NCI-H748 (cell line): ENCODE results near the gene CCL27.

ENCODE experiments used
- DNase-seq: peaks from one replicate; lab custom pipeline; 2025; ENCODE audit not compliant: unreplicated experiment; lab: John Stamatoyannopoulos, UW

The CCL27 gene

DNA sequence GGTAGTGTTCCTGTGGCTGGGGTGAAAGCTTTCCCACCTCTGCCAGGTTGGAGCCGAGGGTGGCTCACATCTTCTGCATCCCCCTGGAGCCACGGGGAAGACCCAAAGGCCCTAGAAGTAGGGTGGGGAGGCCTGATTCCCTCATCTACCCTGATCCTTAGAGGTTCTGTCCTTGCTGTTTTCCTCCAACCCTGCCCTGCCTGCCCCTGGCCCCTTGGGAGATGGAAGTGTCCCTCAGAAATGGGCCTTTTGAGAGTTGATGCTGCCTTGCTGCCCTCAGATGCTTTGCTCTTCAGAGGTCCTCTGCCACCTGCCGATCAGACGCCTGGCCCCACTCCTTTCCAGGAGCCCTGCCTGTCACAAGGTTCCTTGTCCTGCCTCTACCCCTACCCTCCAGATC is 22.4 kb upstream of the CCL27 start:
- DNase-seq, result no peak

DNA sequence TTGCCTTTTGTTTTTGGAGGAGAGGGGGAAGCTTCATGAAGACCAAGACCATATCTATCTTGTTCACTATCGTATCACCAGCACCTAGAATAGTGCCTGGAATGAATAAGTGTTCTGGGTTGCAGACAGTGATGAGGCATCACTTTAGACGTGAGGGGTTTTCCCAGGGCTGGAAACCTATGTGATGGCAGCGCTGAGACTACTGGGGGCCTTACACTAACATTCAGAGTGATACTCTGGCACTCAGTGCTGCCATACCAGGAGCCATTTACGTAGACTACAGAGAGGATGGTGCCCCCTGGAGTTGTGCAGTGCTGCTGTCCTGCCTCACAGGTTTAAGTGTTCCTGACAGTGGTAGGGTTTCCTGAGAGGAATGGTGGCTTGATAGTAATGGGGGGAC is 21.7 kb upstream of the CCL27 start:
- DNase-seq, result no peak

DNA sequence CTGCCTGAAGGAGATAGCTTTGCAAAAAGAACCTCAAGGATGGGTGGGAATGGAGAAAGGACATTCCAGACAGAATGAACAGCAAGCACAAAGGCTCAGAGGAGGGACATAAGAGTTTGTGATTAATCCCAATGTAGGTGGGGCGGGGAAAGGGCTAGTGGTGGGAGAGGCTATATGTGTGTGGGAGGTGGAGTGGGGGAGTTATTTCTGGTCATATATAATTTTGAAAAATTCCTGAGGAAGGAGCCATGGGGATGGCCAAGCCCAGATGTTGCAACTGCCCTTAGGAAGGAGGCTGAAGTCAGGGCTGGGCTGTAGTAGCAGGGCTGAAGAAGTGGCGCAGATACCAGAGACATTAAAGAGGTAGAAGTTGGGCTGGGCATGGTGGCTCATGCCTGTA is 13.4 kb upstream of the CCL27 start:
- DNase-seq, result no peak

DNA sequence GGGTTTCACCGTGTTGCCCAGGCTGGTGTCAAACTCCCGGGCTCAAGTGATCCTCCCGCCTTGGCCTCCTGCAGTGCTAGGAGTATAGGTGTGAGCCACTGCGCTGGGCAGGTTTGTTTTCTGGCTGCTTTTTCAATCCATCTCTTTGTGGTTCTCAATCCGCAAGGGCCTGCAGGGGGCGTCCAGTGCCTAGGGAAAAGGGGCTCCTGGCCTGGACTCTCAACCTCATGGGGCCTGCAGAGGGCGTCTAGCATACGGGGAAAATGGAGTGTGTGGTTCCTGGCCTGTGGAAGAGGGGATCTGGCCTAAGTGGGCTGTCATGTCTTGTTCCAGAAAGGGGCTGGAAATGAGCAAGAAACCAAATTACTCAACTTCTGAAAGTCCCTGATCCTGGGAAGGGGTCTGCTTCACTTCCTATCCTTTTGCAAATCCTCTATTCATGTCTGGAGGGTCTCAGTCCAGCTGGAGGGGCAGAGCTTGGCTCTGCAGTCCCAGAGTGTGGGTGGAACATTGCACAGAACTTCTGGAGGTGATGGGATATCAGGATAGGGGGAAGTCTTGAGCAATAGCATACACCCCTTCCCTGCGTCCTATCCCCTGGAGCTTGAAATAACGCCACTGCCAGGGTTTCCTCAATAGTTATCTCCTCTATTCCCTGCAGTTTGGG is 12.7 kb upstream of the CCL27 start:
- DNase-seq, result peak; percentile 81

DNA sequence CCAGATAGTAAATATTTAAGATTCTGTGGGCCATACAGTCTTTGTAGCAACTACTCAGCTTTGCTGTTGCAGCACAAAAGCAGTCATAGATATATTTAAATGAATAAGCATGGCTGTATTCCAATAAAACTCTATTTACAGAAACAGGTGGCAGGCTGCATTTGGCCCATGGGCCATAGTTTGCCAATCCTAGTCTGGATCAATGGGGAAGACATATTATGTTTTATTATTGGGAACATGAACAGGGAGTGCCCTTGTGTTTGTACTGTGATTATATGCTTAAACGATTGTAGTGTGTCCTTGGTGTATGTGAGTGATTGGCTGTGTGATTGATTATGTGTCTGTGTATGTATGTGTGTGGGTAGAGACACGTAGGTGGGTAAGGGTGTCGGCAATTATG is 12.0 kb upstream of the CCL27 start:
- no peak for DNase-seq

DNA sequence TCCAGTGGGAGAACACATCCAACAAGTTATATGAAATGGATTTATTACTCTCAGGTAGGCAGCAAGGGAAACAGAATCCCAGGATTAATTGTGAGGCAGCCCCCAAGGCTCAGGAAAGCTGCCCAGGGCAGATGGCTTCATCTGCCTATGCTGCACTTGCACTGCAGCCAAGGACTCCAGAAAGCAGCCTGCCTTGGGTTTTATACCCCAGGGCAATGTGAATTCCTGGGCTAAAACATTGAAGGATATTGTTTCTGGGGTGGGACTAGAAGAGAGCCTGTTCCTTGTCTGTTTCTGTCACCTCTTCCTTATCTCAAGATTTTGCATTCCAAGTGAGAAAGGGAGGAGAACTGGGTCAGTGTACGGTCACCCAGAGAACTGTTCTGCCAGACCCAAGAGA is 8.8 kb upstream of the CCL27 start:
- DNase-seq, result no peak

DNA sequence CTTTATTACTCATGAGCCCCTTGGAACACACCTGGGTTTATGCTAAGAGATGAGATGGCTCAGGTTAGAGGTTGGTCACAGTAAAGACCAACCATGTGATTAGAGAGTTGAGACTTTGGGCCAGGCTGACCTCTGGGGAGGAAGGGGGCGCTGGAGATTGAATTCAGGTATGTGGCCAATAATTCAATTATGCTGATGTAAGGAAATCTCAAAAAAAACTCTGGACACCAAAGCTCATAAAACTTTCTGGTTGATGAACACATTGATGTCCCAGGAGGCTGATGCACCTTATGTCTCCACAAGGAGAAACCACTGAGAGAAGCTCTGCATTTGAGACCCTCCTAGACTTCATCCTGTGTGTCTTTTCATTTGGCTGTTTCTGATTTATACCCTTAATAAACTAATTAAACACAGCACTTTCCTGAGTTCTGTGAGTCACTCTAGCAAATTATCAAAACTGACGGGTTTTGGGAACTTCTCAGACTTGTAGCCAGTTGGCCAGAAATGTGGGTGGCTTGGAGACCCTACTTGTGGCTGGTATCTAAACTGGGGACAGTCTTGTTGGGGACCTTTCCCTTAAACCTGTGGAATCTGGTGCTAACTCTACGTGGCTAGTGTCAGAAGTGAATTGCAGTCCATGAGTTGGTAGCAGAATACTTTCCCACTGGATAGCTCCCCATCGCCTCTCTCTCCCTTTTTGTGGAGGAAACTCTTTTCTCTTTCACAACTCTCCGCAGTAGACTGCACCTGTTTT is 7.5 kb upstream of the CCL27 start:
- DNase-seq, result no peak

DNA sequence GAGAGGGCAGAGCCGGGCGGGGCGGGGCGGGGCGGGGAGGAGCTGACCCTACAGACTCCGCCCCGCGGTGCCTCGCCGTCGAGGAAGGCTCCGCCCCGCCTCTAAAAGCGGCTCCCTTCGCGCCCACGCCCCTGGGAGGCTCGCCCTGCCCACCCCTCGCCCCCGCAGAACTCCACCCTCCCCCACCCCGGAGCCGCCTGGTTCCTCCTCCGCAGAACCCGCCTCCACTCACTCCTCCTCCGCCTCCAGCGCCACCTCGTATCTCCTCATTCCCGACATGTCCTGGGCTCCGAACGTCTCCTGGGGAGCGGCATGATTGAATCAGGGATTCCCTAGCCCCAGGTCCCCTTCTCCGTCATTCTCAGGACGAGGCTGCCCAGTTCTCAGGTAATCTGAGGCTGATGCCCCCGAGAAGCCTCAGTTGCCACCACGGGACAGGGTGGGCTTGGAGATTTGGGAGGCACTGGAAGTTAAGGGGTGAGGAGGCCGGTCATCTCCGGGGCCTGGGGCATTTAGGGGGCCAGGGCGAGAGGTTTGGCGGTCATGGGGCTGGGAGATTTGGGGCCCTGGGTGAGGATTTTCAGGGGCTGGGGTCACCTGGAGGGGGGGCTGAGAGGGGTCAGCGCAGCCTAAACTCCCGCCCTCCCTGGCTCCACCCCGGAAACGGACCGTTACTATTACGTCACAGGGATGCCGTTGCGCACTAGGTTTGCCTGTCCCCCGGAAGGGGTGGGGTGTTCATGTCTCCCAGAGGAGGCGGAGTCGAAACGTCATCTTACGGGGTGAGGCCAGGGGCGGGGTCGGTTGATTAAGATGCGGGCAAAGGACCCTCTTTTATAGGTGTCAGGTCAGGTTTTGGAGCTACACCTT is 3.2 kb upstream of the CCL27 start:
- DNase-seq, result peak; percentile 97

DNA sequence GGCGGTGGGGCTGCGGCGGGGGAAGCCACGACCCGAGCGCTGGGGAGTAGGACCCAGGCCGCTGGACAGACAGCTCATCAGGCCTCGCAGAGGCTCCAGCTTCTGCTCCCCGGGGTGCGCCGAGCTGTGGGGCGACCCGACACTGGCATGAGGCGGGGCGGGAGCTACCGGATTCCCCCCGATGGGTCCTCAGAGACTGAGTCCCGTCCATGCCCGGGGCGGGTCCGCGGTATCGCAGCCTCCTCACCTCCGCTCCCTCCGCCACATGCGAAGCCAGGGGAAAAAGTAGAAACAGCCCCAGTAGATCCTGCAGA is 2.6 kb upstream of the CCL27 start:
- DNase-seq, result no peak

DNA sequence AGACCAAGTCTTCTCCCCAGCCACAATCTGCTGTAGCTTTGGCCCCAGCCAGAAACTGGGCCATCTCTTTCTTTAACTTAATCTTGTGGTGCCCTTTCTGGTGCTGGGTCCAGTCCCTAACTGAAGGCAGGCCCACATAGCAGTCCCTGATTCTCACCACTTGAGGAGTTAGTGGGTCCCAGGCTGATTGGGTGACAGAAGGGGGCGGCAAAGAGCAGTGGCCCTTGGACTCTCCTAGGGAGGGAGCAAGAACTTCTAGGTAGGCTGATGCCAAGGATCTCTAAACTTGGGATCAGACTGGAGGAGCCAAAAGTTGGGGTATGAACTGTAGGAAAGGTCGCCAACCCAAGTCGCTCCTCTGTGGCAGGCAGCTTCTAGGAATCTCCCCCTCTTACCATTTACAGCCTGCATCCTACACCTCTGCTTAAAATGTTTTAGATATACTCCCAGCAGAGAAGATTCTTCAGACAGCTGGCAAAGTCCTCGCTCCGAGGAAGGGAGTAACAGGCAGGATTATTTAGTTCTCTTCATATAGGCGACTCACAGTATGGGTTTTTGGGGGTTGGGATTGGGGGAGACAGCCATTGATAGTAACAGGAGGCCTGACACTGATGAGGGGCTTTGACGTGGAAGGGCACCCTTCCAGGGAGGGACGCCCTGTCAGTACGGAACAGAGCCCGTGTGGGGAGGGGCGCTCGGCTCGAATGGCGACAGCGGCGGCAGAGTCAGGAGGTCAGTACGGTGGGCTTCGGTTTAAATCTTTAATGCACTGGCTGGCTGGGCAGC is 2.0 kb upstream of the CCL27 start:
- peak; percentile 51 for DNase-seq

DNA sequence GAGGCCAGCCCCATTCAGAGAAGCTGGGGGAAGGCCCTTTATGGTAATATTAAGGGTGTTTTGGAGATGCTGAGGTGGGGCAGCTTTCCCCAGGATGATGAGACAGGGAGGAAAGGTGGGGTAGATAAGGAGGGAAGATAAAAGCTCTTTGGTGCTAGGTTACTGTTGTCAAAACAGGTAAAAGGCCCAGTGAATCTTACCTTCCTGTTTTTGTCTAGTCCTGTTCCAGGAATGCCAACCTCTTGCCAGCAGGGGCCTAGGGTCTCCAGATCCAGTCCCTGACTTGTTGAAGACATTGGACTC is 797 bp upstream of the CCL27 start:
- no peak for DNase-seq

DNA sequence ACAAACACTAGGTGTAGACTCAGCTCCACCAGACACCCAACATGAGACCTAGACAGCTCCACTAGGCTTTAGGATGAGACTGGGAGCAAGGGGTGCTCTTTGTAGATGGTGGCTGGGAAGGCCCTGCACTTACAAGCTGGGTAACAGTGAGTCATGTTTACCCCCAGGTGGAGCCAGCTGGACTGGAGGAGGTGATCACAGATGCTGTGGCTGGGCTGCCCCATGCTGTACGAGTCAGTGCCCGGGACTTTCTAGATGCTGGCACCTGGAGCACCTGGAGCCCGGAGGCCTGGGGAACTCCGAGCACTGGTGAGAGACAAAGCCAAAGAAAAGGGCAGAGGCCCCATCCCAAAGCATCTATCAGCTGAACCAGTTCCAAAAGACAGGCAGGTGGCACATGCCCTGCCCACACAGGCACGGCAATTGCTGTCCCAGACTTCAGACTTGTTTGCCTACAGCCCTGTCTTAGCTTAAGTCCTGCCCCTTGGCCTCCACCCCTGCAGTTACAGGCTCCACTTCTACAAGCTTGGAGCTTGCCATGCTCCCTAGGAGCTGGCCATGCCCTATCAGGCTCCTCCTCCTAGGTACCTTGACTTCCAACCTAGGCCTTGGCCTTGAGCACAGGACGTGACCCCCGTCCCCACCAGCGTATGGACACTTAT is 2.7 kb downstream of the CCL27 start:
- peak; percentile 12 for DNase-seq

DNA sequence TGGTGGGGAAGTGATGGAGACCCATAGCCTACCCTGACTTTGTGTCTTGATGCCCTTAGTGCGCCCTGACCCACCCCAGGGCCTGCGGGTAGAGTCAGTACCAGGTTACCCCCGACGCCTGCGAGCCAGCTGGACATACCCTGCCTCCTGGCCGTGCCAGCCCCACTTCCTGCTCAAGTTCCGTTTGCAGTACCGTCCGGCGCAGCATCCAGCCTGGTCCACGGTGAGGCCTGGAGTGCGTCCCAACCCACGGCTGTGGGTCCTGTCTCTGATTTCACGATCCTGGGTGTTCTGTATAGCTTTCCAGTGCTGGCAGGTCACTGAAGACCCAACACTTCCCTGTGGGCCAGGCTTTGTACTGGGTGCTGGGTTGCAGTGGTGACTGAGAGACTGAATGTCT is 4.0 kb downstream of the CCL27 start:
- no peak for DNase-seq

DNA sequence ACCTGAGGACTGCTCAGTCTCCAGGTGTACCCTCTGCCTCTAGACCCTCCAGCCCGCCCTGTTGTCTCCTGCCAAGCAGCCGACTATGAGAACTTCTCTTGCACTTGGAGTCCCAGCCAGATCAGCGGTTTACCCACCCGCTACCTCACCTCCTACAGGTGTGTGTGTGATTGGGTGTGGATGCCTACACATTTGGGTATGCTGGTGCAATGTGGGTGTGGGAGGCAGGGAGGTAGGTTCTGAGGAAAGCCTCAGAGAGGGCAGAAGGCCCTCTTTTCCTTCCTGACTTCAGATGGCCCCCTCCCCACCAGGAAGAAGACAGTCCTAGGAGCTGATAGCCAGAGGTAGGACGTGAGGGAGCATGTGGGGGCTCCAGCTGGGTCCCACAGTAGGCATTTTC is 5.5 kb downstream of the CCL27 start:
- DNase-seq, result no peak

DNA sequence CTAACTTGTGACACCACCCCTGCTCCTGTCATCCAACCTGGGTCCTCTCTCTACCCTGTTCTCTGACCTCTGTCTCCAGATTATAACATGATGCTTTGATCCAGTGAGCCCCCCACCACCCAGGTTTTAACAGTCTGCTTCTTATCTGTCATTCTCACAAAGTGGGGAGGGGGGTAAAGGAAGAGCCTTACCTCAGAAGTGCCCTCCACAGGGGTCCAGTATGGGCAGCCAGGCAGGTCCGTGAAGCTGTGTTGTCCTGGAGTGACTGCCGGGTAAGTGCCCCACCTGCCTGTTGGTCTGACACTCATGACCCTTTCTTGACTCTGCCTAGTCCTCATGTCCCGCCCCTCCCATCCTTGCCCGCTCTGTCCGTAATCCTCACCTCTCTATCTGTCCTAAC is 7.1 kb downstream of the CCL27 start:
- no peak for DNase-seq

DNA sequence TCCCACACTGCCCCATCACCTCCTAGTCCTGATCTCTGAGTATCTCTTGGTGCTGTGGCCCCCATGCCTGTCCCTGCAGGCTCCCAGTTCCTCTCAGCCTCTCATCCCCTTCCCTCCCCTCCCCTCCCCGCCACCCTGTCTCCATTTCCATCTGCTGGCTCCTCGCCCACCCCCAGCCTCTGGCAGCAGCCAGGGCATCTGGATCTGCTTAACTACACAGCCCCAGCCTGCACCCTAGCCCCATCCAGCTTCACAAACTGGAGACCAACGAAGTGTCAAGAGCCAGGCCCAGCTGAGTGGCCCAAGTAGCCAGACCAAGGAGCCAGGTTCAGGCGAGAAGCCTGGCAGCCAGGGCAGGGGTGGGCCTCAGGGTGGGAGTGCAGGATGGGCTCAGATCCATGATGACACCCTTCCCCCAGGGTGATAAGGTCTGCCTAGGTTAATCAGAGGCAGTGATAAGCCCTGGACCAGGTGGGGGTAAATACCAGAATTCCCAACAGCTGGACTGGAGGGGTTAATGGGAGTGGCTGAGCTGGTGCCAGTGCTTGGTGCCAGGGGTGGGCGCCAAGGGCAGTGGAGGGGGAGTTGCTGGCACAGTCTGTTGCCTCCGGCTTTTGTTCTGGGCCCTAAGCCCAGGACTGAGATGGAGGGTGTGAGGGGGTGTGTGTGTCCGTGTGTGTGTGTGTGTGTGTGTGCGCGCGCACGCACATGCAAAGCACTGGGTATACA is 8.0 kb downstream of the CCL27 start:
- no peak for DNase-seq

DNA sequence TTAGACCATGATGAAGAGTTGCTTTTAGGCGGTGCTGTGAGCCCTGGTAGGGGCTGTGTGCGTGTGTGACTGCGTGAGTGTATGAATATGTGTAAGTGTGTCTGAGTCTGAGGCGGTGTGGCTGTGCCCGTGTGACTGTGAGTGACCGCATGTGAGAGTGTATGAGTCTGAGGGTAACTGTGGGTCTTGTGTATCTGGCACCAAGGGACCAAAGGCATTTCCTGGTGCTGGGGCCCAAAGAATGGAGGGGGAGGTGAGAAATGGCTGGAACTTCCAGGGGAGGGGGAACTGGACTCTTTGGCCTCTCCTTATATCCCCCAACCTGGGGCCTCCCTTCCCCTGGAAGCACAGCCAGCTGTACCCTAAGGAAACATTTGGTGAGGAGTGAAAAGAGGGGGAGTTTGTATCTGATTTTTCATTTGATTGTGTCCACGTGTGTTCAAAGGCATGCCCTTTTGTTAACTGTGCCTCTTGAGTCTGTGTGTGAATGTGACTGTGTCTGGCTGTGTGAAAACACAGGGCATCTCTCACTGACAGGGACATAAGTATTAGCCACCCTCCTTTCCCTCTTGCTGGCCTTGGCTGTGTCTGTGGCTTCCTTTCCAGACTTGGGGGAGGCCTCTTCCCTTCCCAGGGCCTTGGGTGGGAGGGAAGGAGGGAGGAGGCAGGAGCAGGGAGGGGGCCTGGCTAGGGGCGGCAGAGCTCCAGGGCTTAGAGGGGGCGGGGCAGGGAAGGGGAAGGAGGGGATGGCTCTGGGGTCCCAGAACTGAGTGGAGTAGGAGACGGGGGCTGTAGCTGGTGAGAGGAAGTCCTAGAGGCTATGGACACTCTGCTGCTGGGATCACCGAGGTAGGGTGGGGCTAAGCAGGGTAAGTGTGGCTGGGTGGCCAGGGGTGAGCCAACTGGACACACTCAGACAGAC is 9.0 kb downstream of the CCL27 start:
- no peak for DNase-seq

DNA sequence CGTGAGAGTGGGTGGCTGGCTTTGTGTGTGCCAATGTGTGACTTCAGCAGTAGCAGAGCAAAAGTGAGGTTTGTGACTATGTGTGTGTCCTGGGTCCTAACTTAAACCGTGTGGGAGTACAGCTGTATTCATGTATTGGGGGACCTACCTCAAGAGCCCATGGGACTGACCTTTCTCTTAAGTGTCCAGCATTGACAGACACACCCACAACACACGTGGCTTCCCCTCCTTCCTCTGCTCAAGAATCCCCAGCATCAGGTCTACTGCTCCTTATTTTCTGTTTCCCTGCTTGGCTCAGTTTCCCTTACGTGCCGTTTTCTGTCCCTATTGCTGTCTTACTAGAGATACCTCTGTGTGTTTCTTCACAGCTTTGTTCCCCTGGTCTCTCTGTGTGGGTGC is 9.9 kb downstream of the CCL27 start:
- DNase-seq, result no peak

DNA sequence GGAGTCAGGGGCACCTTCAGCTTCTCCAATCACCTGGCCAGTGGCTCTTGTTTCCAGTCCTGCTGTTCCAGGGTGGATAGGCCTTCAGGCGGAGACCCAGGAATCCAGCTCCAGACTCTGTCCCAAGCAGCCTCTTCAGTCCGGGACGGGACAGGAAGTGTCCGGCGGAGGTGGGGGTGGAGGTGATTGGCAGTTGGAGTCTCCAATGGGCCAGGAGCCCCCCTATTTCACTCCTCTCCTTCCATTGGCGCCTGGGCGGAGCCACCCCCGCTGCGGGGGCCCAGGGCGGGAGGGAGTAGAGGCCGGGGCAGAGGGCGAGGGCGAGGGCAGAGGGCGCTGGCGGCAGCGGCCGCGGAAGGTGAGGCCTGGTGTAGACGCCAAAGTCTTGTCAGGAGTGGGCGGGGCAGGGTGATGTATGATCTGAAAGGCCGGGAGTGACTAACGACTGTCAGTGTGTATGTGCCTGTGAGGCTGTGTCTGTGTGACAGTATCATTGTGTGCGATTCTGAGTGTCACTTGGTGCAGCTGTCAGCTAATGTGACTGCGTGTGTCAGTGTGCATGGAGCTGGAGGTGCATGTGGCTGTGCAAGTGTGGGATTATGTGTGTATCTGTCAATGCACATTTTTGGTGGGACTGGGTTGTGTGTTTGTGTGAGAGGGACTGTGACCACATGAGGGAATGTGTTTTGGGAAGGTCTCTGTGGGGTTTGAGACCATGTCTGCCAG is 10.4 kb downstream of the CCL27 start, which contains the start of gene IL11RA:
Gene IL11RA, plus strand, starts transcription at position 310 of the 726 bp plus-strand sequence. CDS start 3,033 bp downstream, outside the sequence.
- peak; percentile 41 for DNase-seq
